AG09319 (cell line): ENCODE results near the gene CPN1.
"Not testable (repeated sequence)": the region's sequence is repeated elsewhere in the genome, so short reads cannot be mapped to it uniquely, and the experiment has no call there.

Experiments
- DNase-seq: peaks from one replicate; pipeline ENCODE4 v3.0.0-alpha.2; 2010; ENCODE audit warnings: low read depth; ENCODE audit errors: extremely low read depth
- TF ChIP-seq, protein P1 (sequence below): IDR thresholded peaks from 2 replicates; pipeline ENCODE4 v1.5.1; 2011; ENCODE audit warnings: low read depth, mild to moderate bottlenecking, inconsistent platforms, low read length, moderate library complexity

Gene CPN1

DNA sequence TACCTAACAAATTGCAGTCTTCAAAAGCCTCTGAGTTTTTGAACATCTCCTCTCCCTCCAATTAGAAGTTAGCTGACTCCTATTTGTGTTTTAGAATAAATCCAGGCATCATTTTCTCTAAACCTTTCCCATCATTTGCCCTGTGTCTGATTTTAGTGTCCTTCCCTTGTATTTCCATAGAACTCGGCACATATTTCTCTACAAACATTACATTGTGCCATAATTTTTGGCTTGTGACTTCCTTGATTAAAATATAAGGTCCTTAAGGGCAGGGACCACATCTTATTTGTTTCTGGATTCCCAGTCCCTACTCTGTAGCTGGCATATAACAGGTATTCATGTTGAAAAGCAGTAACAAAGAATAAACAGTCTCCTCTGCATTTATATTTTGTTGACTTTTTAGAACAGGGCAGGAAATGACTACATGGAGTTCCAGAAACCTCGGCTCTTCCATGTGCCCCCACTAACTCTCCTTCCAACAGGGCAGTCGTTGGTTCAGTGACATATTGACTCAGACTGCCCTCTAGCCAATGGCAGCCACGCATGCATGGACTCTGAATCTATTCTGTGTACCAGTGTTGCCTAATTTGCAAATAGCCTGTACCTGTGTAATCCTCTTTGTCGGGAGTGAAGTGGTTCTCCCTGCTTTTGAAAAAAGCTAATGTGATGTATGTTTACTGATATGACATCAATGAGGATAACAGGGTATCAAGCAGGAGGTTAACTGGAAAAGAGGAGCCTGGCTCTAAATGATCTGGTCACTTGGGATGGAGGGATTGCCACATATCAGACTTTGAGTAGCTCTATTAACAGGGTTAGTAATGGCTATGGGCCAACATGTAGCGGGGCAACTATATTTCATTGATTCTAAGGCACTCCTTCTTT lies 19.8 kb upstream of the CPN1 start:
- TF ChIP-seq, protein P1, sequence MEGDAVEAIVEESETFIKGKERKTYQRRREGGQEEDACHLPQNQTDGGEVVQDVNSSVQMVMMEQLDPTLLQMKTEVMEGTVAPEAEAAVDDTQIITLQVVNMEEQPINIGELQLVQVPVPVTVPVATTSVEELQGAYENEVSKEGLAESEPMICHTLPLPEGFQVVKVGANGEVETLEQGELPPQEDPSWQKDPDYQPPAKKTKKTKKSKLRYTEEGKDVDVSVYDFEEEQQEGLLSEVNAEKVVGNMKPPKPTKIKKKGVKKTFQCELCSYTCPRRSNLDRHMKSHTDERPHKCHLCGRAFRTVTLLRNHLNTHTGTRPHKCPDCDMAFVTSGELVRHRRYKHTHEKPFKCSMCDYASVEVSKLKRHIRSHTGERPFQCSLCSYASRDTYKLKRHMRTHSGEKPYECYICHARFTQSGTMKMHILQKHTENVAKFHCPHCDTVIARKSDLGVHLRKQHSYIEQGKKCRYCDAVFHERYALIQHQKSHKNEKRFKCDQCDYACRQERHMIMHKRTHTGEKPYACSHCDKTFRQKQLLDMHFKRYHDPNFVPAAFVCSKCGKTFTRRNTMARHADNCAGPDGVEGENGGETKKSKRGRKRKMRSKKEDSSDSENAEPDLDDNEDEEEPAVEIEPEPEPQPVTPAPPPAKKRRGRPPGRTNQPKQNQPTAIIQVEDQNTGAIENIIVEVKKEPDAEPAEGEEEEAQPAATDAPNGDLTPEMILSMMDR: no peak
- no peak for DNase-seq

DNA sequence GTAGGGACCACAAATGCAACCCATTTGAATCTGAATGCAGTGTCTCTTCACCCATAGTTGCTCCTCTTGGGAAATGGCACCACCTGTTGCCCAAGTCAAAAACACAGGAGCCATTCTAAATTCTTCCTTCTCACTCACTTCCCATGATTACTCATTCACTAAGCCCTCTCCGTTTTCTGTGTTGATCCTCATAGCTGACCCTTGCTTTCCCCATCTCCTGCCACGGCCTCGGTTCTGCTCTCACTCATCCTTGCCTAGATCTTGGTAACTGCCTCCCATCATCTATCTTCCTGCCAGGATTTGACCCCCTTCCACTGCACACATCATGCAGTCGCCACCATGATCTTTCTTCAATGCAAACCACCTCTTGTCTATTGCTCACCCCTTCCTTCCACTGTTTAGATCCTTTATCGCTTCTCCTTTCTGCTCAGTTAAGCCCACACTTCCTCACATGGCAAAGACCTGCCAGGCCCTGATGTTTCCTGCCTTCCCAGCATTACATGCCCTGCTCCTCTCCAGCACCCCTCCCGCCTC lies 19.0 kb upstream of the CPN1 start:
- TF ChIP-seq, protein P1: peak; percentile 7

DNA sequence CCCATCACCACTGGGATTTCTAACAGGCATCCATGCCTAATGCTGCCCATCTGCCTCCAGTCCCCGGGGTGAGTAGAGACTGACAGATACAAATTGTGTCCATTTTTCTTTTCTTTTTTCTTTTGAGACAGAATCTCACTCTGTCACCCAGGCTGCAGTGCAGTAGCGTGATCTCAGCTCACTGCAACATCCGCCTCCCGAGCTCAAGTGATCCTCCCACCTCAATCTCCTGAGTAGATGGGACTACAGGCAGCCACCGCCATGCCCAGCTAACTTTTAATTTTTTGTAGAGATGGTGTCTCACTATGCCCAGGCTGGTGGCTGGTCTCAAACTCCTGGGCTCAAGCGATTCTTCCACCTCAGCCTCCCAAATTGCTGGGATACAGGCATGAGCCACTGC lies 7.6 kb upstream of the CPN1 start:
- DNase-seq: no peak

More for the DNA sequence above, 19.0 kb upstream of the CPN1 start:
- DNase-seq: no peak

DNA sequence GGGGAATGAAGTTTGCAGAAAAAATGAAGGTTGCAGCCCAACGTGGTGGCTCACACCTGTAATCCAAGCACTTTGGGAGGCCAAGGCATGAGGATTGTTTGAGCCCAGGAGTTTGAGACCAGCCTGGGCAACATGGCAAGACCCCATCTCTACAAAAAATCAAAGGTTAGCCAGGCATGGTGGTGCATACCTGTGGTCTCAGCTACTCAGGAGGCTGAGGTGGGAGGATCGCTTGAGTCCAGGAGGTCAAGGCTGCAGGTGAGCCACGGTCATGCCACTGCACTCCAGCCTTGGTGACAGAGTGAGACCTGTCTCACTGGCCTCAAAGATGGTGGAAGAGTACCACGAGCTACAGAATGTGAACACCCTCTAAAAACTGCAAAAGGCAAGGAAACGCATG lies 5.0 kb upstream of the CPN1 start:
- not testable (repeated sequence) for DNase-seq

More for the DNA sequence above, 7.6 kb upstream of the CPN1 start:
- TF ChIP-seq, protein P1: no peak

DNA sequence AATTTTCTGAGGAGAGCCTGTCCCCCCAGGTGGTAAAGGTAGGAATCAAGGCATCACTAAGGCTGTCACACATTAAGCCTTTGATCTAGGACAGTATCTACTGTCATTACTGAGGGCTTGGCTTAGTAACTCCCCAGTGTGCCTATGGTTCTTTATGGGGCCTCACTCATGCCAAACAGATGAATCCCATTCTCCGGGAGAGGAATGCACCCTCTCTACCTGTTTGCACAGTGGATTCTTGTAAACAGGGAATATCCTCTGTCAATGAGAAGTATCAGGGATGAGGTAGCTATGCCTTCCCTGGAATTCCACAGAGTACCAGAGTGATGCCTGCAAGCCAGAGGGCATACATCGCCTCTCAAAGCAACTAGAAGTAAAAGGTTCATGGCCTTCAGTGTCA lies 3.9 kb upstream of the CPN1 start:
- TF ChIP-seq, protein P1: no peak
- no peak for DNase-seq

DNA sequence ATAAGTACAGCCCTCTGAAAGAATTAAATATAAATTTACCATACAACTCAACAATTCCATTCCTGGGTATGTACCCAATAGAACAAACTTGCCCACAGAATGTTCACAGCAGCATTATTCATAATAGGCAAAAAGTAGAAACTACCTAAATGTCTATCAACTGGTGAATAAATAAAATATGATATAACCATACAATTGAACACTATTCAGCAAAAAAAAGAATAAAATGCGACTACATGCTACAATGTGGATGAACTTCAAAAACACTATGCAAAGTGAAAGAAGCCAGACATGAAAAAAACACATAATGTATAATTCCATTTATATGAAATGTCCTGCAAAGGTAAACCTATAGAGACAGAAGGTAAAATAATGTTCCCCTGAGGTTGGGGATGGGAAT lies 2.0 kb upstream of the CPN1 start:
- DNase-seq: no peak
- TF ChIP-seq, protein P1: no peak

DNA sequence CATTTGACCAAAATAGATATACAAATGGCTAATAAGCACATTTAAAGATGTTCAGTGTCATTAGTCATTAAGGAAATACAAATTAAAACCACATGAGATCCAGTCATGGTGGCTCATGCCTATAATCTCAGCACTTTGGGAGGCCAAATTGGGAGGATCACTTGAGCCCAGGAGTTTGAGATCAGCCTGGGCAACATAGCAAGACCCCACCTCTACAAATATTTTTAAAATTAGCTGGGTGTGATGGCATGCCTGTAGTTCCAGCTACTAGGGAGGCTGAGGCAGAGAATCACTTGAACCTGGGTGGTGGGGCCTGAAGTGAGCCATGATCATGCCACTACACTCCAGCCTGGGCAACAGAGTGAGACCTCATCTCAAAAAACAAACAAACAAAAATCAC lies 607 bp upstream of the CPN1 start:
- not testable (repeated sequence) for DNase-seq

DNA sequence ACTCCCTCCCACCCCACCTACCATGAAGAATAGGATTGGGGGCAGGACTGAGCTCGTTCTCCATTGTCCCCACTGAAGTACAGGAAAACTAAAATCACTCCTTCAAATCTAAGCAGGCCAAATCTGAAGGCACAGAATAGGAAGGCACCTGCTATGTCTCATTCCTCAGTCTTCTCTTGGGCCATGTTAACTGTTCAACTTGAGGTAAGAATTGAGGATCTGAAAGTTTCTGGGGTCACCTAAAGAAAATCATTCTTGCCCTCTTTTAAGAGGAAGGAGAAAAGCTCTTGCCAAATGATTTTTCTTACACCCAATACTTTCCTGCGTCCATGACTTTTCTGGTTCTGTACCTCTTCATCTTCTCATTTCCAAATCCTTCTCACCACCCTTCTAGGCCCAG lies 4.9 kb downstream of the CPN1 start:
- DNase-seq: no peak
- TF ChIP-seq, protein P1: no peak
